ENCODE measurements around the gene REEP6.
"Not testable (repeated sequence)": the region's sequence is repeated elsewhere in the genome, so short reads cannot be mapped to it uniquely, and the experiment has no call there.

Gene REEP6

DNA sequence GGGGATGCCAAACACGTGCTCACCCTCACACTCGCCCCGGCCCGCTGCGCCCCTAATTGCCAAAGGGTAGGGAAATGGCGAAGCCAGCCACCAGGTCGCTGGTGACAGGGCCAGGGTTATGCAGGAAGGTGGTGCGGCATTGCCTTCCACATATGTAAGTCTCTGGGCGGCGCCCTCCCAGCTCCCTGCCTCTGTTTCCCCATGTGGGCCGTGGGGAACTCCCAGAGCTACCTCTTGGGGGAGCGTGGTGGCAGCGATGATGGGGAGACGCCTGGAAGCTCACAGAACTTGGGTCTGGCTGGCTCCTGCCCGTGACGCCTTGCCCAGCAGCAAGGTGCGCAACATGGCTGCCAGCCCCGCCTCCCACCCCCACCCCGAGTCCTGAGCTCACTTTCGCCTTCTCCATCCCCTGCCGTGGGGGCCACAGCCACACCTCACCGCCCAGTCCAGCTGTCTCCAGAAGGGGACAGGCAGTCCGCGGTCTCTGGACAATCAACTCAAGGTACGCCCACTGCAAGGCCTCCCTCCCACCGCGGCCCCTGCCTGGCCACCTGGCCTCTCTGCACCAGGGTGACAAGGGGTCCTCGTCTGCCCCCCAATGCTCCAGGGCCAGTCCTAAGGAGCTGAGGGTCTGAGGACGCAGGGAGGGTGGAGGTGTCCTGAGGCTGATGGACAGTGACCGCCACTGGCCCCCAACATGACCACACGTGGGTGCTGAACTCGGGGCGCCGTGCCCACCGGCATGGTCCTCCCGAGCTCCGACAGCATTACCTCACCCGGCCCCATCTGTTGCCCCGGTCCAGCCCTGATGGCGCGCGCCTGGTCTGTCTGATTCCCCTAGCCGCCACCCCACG is 18.5 kb upstream of the REEP6 start:
- DNase-seq (ENCODE audit: low read depth in 2 of 2), result no peak

GRCh38 chr19:1473085-1473851 is 17.7 kb upstream of the REEP6 start:
- DNase-seq (ENCODE audit: low read depth in 2 of 2), result no peak

GRCh38 chr19:1474011-1474764 is 16.8 kb upstream of the REEP6 start:
- no peak for DNase-seq (ENCODE audit: low read depth in 2 of 2)

GRCh38 chr19:1474765-1475351 is 16.1 kb upstream of the REEP6 start:
- no peak for DNase-seq (ENCODE audit: low read depth in 2 of 2)

- no peak for DNase-seq (ENCODE audit: low read depth in 2 of 2)
Observed at GRCh38 chr19:1475751-1476437, 15.1 kb upstream of the REEP6 start.

- DNase-seq (ENCODE audit: low read depth in 2 of 2), result not testable (repeated sequence)
Observed at GRCh38 chr19:1477056-1477455, 13.9 kb upstream of the REEP6 start.

DNA sequence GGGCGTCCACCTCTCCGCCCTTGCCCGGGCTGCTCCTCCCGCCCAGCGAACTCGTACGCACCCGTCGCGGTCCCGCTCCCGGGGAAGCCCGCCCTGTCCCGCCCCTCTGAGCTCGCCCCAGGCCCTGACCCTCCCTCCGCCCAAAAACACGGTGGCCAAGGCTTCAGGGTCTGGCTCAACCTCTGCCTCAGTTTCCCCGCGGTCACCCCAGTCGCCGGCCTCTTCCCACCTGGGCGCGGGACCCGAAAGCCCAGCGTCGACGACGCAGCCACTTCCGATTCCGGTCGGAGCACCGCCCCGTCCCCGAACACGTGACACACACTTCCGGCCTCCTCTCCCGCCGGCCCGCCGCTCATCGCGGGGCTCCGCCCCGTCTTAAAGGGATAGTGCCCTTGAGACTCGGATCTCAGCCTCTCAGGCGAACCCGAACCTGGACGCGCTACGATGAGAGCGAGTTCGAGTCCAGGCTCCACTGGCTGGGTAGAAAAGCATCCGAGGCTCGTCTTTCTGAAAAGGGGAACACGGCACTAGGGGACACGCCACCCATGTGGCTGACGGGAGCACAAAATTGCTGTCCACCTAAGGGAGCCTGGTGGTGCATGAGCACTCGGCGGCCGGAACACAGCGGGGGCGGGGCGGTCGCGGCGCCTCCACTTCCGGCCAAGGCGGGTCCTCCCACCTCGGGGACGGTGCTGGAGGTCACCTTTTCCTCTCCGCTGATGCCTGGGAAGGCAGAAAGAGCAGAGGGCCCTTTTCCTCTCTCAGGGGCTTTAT is 11.9 kb upstream of the REEP6 start, which contains the start of gene C19orf25:
Gene C19orf25 (minus strand): TSS at position 282 of the 774 bp plus-strand sequence. CDS start 312 bp downstream, outside the sequence.
- peak; percentile 88 to 92 for DNase-seq (ENCODE audit: low read depth in 2 of 2)

DNA sequence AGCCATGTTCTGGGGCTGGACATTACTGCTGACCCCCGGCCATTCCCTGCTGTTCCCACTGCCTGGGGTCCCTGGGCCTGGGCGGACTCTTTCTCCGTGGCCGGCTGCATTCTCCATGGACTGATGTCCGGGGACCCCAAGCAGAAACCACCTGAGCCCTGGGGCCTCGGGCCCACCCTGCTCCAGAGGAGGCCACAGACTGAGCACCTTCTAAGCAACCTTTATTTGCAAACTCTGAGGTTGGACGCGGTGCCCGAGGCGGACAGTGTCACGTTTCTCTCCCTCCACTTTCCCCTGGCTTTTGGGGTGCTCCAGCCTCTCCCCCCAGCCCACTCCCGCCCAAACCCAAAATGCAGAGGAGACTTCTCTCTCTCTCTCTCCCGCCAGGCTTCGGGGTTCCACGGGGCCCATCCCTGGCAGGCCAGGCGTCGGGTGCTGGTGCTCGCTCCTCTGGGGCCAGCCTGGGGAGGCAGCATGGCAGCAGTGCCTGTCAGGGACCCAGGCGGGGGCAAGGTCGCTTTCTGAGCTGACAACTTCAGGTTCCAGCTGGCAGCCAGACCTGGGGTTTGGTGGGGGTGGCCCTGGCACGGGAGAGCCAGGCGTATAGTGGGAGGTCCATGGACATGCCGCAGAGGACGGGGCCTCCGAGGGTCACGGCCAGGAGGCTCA is 9.6 kb upstream of the REEP6 start:
- DNase-seq (ENCODE audit: low read depth in 2 of 2), result no peak

DNA sequence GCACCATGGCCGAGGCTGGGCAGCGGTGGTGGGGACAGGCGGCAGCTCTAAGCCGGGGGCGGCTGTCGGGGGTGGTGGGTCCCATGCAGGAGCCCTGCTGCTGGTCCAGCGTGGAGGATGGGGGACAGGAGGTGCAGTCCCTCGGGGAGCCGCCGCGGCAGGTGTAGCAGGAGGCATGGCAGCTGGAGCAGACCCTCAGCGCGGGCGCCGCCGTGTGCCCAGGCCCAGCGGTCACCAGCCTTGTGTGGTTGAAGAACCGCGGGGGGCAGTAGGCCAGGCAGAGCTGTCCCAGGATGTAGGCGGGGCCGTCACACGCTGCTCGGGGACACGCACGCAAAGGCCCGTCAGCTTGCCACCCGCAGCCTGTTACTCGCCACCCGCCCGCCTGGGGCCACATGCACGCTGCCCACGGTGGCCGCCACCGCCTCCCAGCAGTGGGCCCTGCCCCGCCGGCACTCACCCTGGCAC is 9.1 kb upstream of the REEP6 start:
- DNase-seq (ENCODE audit: low read depth in 2 of 2), result no peak

DNA sequence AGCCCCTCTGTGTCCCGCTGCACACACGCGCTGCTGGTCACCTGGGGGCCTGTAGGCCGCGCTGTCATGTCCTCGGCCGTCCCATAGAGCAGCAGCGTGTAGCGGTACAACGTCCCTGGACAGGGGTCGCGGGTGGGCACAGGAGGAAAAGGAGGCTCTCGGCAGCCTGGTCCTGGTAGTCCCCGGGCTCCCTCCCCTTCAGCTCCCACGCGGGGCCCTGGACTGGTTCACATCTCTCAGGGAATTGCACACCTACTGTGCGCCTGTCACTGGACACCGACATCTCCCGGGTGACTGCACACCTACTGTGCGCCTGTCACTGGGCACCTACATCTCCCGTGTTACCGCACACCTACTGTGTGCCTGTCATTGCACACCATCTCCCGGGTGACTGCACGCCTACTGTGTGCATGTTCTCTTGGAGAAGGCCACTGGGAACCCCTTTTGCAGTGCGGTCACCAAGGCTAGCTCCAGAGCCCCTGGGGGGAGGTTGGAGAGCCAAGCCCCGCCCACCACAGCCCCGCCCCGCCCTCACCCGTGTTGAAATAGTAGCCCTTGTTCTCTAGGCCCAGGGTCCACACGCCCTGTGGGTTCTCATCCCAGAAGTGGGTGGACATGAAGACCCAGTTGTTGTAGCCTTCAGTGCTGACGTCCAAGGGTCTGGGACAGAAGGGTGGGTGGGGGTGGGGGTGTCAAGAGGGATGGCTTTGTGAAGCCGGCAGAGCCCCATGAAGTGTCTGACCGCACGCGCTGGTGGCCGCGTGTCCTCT is 8.4 kb upstream of the REEP6 start:
- DNase-seq (ENCODE audit: low read depth in 2 of 2), result no peak

DNA sequence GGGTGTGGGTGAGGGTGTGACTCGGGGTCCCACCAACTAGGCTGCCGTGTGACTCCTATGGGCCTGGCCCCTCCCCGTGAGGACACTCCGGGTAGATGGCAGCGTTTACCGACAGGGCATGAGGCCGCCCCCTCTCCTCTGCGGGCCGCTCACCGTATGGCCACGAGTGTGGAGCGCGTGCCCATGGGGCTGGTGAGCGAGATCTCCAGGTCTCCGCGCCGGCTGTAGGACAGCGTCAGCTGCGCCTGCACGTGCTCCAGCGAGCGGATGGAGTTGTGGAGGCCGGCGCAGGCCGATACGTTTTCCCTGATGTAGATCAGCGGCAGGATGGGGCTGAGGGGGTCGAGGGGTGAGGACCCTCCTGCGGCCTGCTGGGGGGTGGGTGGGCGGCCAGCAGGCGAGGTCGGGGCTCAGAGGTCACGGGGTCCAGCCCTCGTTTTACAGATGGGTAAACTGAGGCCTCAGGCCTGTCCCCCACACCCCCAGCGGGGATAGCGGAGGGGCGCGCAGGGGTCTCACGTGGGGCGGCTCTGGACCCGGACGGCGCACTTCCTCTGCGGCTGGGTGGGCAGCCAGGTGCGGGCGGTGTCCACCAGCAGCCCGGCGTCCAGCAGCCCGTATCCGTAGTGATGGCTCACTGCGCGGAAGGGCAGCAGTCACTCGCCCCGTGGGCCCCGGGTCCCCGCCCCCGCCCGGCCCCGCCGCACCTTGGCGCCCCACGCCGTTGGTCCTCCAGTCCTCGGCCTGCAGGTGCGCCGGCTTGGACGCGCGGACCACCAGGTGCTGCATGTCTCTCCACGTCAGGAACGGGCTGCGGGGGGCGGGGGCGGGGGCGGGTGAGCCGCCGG is 7.6 kb upstream of the REEP6 start:
- no peak for DNase-seq (ENCODE audit: low read depth in 2 of 2)

- no peak for DNase-seq (ENCODE audit: low read depth in 2 of 2)
Observed at GRCh38 chr19:1483979-1484428, 7.0 kb upstream of the REEP6 start.

- DNase-seq (ENCODE audit: low read depth in 2 of 2), result no peak
Observed at GRCh38 chr19:1486720-1487575, 4.0 kb upstream of the REEP6 start.

DNA sequence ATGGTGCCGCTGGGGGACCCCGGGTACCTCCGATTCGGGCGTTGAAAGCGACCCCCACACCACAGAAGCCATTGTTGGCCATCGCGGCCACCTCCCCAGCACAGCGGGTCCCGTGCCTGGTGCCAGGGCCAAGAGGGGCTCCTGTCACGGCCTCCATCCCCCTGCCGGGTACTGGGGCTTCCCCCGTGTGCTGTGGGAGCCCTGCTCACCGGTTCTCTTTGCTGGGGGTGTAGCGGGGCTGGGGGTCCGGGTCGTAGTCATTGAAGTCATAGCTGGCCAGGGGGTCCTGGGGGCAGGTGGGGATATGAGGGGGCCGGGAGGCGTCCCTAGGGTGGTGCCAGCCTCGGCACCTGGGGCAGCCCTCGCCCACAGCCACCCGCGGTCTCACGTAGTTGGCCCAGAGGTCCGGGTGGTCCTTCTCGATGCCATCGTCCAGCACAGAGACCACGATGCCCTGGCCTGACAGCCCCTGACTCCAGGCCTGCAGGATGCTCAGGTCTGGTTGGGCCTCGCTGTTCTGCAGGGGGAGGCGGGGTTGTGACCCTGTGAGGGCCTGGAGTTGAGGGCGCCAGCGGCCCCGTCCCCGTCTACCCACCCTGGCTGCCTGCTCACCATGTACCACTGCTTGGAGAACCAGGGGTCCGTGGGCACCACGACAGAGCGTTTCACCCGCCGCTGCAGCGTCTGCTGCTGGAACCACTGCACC is 3.3 kb upstream of the REEP6 start:
- DNase-seq (ENCODE audit: low read depth in 2 of 2), result no peak

DNA sequence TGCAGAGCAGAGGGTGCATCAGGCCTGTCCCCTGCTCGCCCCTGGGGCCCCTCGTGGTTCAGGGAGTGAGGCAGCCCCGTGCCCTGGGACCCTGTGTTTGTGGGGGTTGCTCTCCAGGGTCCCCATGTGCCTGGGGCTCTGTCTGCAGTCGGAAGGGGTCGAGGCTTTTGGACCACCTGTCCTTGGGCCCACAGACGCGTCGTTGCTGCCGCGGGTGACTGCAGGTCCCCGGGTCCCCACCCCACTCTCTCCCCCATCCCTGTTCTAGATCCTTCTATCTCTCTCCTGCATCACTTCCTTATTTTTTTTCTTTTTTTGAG is 2.7 kb upstream of the REEP6 start:
- no peak for DNase-seq (ENCODE audit: low read depth in 2 of 2)
